ENCODE measurements around the gene EFS.

Gene EFS

GRCh38 chr14:23361763-23362162 lies 3.2 kb downstream of the EFS start:
- H3K4me3 ChIP-seq (ENCODE audit: low read length), result no peak overlapping the region
- DNase-seq (ENCODE audit: low read depth, low spot score), result no peak

DNA sequence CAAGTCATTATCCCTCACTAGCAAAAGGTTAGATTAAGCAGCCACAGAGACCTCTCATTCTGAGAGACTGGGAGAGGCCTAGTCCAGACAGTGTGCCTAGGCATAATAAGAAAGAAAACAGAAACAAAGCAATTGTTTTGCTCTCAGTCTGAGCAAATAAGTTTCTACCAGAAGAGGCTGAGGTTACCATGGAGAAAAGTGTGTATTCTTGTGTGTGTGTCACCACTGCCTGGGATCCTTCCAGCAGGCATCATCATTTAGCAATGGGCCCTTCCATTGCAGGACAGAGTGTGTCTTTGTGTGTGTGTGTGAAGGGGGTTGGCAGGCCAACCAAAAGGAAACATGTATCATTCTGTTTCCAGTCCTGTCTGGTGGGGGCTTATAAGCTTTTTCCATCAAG lies 3.7 kb downstream of the EFS start:
- no peak for DNase-seq (ENCODE audit: low read depth, low spot score)
- H3K4me3 ChIP-seq (ENCODE audit: low read length), result no peak overlapping the region

- no peak for DNase-seq (ENCODE audit: low read depth, low spot score)
- H3K4me3 ChIP-seq (ENCODE audit: low read length), result no peak overlapping the region
Measured at GRCh38 chr14:23360496-23360895, 4.5 kb downstream of the EFS start.

DNA sequence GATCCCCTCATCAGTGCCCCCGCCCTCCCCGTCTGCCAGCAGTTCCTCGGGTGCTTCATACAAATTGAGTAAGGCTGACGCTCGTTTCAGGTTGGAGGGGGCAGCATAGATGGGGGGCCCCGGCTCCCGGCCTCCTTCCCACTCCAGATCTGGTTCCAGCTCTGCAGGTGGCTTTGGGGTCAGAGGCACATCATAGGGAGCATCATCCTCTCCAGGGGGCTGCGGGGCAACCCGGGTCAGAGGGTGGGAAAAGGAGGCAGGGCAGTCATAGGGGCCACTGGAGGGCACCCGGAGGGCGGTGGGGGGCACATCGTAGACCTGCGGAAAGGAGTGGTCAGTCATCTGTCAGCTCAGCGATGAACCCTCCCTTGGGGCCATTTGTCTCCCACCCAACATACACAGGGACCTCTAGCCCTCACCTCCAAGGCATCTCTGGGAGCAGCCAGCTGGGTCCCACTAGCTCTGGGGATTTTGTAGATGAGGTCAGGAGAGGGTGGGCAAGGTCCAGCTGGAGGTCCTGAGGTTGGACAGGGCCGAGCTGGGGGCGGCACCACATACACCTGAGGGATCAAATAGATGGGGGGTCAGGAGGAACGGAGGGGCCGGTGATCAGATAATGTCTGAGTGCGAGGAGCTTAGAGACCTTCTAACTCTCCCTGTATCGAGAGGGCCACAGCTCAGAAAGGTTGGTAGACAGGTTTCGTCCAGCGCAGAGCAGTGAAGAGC lies 5.1 kb downstream of the EFS start:
- DNase-seq (ENCODE audit: low read depth, low spot score), result no peak

DNA sequence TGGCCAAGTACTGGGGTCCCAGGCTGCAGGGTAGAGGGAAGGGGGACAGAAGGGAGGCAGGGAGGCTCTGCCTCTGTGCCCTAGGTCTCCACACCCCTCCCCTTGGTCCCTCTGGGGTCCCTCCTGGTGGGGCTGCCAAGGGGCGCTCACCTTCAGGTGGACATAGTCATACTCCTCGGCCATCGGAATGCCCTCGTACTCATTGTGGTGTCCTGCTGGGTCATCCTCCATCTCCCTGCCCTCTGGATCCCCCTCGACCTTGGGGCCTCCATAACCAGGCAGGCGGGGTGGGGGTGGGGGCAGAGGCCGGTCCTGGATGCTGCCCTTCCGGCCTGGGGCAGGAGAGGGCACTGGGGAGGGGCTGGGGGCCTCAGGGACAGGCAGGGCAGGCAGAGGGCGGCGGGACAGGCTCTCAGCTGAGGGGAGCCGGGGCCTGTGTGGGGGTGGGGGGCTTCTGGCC lies 5.8 kb downstream of the EFS start:
- H3K4me3 ChIP-seq (ENCODE audit: low read length), result no peak overlapping the region
- DNase-seq (ENCODE audit: low read depth, low spot score), result no peak

More for the DNA sequence above, 5.1 kb downstream of the EFS start:
- no peak overlapping the region for H3K4me3 ChIP-seq (ENCODE audit: low read length)

- no peak for DNase-seq (ENCODE audit: low read depth, low spot score)
- no peak overlapping the region for H3K4me3 ChIP-seq (ENCODE audit: low read length)
Measured at GRCh38 chr14:23358553-23359166, 6.3 kb downstream of the EFS start.

DNA sequence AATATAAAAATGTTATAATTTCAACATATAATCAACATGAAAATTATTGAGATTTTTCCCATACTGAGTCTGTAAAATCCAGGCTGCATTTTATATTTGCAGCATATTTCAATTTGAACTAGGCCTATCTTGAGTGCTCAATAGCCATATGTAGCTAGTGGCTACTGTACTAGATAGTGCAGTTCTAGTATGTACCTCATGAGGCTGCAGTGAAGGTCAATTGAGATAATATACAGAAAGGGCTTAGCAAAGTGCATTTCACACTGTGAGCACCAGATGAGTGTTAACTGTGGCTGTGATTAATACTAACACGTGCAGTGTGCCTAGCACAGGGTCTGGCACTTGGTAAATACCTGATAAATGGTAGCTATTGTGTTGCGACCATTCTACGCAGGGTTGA lies 6.9 kb downstream of the EFS start:
- no peak for DNase-seq (ENCODE audit: low read depth, low spot score)
- no peak overlapping the region for H3K4me3 ChIP-seq (ENCODE audit: low read length)

DNA sequence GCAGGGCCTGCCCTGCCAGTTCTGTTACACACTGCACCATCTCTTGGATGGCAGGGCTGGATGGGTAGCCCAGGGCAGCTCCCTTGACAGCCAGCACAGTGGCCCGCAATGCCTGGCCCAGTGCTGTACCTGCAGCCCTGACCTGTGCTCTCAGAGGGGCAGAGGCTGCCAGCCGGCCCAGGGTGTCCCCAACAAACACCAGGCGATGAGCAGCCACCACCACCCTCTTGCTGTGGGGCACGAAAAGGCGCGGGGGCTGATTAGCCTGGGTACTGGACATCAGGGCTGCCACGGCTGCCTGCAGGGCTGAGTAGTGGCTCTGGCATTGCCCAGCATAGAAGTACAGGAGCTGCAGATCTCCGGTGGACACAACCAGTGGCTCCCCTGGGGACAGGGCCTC lies 7.7 kb downstream of the EFS start:
- H3K4me3 ChIP-seq (ENCODE audit: low read length), result no peak overlapping the region
- DNase-seq (ENCODE audit: low read depth, low spot score), result no peak

GRCh38 chr14:23356662-23357061 lies 8.3 kb downstream of the EFS start:
- no peak overlapping the region for H3K4me3 ChIP-seq (ENCODE audit: low read length)
- DNase-seq (ENCODE audit: low read depth, low spot score), result no peak

GRCh38 chr14:23355871-23356435 lies 9.0 kb downstream of the EFS start:
- H3K4me3 ChIP-seq (ENCODE audit: low read length), result no peak overlapping the region
- no peak for DNase-seq (ENCODE audit: low read depth, low spot score)

DNA sequence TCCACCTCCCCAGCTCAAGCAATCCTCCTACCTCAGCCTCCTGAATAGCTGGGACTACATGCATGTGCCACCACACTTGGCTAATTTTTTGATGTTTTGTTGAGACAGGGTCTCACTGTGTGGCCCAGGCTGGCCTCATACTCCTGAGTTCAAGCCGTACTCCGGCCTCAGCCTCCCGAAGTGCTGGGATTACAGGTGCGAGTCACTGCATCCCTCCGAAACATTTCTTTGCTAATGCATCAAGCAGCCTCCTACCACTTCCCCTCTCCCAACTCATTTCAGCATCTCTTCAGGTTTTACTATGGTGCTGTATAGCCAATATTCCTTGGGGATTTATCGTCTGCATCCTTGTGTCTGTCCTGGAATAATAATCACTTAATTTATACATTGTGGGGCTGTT lies 10.0 kb downstream of the EFS start:
- H3K4me3 ChIP-seq (ENCODE audit: low read length), result no peak overlapping the region
- DNase-seq (ENCODE audit: low read depth, low spot score), result no peak

GRCh38 chr14:23353433-23353780 lies 11.6 kb downstream of the EFS start:
- H3K4me3 ChIP-seq (ENCODE audit: low read length), result no peak overlapping the region
- DNase-seq (ENCODE audit: low read depth, low spot score), result no peak

DNA sequence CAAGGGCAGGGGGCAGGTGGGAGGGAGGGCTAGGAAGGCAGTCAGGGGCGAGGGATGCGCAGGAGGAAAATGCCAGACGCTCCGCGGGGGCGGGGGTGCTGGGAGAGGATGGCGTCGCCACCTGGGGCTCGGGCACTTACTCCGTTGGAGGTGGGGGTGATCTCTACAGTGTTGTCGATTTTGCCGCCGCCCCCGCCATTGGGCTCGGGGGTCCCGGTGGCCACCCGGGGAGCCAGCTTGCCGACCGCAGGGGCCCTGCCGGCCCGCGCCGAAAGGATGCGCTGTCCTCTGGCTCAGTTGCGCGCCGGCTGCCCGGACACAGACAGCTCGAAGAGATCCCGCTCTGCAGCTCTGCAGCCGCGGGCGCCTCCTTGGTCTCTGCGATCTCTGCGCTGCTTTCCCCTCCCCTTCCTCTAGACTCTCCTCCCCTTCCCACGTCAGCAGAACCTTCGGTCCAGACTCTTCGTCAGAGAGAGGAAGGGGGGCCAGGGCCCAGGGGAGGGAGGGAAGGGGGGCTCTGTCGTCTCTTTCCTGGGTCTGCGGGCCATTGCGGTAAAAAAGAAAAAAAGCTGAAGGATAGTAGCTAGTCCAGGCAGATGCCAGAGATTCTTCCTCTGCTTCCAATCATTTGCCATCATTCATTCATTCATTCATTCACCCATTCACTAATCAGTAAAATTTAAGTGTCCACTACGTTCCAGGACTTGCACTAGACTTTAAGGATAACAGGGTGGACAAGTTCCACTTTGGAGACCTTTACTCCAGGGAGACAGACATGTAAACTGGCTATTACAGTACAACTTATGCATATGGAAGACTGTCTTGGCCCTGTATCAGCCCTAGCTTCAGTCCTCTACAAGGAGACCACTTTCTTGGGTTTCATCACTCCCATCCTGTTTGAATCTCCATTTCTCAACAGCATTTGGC lies 12.2 kb downstream of the EFS start, which contains the start of gene SLC22A17:
Gene SLC22A17 (minus strand): TSS at position 382 of the 927 bp plus-strand sequence.
- DNase-seq (ENCODE audit: low read depth, low spot score), result peak; percentile 25
- peak within 1 kb of the TSS; percentile 56 for H3K4me3 ChIP-seq (ENCODE audit: low read length)

- DNase-seq (ENCODE audit: low read depth, low spot score), result no peak
- peak overlapping the region; percentile 56 for H3K4me3 ChIP-seq (ENCODE audit: low read length)
Measured at GRCh38 chr14:23351681-23352505, 13.1 kb downstream of the EFS start.

- no peak for DNase-seq (ENCODE audit: low read depth, low spot score)
- H3K4me3 ChIP-seq (ENCODE audit: low read length), result no peak overlapping the region
Measured at GRCh38 chr14:23349156-23349845, 15.7 kb downstream of the EFS start.

DNA sequence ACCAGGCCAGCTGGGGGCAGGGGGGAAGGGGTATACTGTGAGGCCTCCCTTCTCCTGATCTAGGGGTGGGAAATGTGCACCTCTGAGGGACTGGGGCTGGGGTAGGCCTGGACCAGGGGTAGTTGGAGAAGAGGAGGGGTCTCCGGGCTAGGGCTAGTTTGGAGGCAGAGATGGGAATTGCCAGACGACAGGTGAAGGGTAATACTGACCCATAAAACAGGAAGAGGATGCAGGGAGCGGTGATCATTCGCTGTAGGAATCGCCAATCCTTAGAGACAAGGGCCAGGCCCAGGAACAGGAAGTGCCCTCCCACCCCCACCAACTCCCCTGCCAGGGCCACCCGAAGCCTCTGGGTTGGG lies 16.7 kb downstream of the EFS start:
- H3K4me3 ChIP-seq (ENCODE audit: low read length), result no peak overlapping the region
- DNase-seq (ENCODE audit: low read depth, low spot score), result no peak

DNA sequence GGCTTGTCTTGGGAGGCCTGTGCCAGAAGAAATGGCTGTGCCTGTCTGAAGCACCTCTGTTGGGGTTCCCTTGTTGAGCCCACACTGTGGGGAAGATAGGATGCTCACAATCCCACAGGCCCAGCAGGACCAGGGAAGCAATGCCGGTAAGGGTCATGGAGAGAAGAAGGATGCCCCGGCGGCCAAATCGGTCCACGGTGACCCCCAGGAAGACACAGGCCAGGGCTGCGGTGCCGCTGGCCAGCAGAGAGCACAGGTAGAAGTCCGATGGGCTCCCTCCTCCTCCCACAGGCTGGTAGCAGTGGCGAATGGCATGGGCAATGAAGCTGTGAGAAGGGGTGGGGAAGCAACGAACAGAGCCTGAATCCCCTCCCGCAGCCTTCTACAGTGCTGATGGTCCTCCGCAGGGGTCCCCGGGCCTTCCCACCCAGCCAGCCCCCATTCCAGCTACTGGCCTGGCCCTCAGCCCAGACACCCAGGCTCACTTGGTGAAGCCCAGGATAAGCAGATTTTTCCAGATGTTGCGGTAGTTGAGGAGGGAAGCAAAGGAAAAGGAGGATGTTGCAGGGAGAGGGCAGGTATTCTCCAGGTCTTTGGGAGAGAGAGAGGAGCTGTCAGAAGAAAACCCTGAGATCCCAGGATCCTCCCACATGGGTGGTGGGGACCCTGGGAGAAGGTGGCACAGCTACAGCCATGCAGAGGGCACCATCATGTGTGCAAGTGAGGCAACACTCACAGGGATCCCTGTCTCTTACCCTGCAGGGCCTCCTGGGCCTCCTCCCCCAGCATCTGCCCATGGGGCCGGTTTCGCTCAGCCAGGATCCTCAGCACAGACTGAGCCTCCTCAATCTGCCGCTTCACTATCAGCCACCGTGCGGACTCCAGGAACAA lies 17.3 kb downstream of the EFS start:
- no peak for DNase-seq (ENCODE audit: low read depth, low spot score)
- H3K4me3 ChIP-seq (ENCODE audit: low read length), result no peak overlapping the region

Measured in Jurkat, Clone E6-1 (cell line).